Hematopoietic multipotent progenitor cell treated with erythropoietin and hydrocortisone succinate and interleukin-3 and kit ligand, for 8 days (in vitro differentiated cells): Measurements from ENCODE around the gene ASB4.
"Not testable (repeated sequence)": the region's sequence is repeated elsewhere in the genome, so short reads cannot be mapped to it uniquely, and the experiment has no call there.

Experiments used
- DNase-seq: peaks from one replicate; pipeline ENCODE4 v3.0.0-alpha.2; 2015

Gene ASB4

DNA sequence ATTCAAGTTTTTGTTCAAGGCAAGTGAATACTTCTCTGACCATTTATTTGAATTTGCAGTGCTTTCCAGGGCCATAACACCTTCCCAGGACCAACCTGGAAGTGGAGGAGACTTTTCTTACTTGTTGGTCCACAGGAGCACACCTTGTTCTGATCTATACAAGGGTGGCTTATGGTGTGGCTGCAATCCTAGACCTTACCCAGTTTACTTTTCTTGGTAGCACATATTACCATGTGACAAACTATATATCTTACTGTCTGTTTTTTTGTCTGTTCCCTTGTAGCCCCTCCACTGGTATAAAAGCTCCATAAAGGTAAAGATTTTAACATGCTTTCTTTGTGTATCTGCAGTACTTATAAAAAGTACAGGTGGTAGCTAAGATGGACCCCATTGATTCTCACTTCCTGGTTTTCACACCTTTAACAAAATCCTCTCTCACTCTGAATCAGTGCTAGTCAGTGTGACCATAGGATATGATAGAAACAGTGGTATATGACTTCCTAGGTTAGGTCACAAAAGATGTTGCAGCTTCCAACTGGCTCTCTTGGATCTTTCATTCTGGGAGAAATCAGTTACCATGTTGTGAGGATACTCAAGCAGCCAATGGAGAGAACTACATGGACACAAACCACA is 5.6 kb upstream of the ASB4 start:
- DNase-seq, result no peak

DNA sequence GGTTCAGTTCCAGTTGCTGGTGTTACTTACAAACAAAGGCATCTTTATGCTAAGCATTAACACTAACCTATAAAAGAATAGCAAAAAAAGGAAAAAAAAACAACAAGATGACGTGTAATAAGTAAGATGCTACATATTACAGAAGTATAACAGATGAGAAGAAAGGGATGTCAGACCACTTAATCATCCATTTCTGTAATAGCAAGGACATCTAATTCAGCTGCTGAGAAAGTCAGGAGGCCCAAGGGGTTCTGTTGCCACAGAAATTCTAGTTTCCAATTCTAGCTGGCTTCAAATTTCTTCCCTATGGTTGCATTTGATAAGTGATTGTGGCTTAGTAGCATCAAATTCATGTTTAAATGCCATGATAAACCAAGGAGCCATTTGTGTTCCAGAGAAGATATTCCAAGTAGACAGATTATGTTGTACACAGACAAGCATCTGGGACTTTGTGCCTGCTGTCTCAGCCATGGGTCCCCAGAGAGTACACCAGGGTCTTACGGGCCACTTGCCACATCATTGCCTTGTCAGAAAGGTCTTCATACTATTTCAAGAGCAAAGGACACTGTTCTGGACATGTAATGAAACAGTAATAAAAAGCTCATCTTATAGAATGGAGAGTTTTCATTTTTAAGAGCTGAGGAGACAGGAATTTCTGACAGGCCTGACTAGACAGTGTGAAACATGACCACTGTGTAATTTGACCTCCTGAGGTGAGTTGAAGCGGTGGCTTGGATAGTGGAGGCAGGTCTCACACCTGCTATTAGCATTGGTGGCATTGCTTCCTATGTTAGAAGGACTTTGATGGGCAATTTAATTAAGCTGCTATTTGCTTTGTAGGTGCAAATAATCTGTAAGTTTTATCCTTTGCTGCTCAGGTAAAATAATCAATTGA is 4.2 kb upstream of the ASB4 start:
- no peak for DNase-seq

DNA sequence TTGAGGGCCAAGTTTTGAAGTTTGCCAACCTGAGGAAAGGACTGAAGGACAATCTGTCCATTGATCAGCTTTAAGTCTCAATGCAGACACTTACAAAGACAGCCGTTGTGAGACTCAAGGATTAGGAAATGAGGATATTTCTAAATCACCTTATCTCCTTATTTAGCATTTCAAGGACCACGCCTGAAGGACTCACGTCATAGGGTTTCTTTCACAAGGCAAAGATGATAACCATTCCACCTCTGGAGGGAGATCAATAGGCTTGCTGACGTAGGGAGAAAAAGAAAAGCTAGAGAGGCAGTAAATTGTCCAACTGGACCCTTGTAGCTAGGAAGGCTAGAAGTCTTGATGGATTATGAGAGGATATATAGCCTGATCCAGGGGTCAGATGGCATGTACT is 3.3 kb upstream of the ASB4 start:
- no peak for DNase-seq

DNA sequence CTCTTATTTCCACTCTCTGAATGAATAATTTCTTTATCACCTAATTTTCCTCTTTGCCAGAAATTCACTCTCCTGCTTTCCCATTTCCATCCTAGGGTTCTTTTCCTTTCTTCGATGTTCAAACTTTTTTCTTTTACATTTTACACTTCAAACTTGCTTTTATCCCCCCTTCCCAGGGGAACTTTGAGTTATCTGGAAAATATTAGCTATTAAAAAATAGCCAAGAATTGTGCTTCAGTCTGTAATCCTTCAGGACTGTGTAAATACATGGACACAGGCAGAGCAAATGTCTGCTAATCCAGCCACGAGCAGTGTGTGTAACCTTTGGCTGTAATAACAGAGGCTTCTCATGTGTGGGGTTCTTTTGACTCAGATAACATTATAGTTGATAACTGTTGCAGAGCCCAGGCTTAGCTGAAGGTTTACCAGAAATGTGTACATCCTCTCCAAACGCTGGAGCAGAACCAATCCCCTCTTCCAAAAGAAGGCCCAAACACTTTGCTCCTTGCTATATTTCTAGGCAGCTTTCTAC is 4.6 kb downstream of the ASB4 start:
- no peak for DNase-seq

DNA sequence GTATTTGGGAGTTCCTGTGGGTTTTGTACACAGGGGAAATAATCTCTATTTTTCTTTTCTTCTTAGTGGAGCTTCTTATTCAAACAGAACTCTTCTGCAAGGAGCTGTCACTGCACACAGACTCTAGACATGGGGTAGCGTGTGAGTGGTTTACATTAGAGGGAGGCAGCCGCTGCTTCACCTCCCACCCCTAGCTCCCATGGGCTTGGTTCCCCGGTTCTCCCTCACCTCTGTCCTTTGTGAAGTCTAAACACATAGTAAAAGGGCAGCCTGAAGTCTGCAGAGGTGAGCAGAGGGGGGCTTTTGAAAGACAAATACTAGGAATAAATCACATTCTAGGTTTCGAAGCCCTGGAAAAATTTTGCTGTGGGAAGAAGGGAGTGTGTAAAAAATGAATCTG is 5.5 kb downstream of the ASB4 start:
- no peak for DNase-seq

DNA sequence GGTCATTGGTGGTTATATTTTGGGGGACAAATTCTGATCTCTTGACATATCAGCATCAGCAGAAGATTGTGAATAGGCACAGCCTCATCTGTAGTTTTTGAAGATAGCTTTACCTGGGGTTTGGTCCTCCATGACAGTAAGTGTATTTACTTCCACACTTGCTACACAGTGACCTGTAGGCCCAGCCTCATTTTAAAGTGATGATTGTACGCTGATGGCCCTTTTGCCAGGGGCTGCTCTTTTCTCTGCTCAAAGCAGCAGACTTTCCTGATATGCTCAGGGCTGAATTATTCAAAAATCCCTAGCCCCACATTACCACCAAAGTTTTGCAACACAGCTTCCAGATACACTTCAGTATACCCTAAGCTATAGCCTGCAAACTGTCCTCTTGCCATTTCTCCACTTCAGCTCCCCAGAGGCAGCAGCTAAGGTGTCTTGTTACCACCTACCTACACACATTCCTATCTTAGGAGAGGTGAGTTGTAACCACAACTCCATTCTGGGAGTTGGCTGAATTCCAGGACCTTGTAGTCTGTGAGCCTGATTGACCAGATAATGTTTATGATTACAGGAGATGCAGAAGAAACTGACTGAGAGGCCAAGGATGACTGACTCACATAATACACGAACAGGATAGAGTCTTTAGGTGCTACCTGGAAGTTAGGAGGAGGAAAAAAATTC is 6.0 kb downstream of the ASB4 start:
- DNase-seq, result no peak

DNA sequence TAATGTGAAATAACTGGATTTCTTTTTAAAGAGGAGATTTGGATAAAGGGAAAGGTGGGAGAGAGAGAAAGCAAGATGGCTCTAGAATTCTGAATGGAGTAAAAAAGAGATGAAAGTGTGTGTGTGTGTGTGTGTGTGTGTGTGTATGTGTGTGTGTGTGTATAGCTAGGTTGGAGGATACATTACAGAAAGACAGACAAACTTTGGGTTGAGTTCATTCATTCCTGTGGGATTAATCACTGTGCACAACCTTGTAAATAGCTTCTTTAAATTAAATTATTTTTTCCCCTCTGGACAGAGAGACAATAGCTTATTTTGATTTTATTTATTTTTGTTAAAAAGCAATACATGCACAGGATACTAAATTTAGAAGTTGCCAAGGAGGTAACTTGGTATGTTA is 7.5 kb downstream of the ASB4 start:
- DNase-seq, result no peak

DNA sequence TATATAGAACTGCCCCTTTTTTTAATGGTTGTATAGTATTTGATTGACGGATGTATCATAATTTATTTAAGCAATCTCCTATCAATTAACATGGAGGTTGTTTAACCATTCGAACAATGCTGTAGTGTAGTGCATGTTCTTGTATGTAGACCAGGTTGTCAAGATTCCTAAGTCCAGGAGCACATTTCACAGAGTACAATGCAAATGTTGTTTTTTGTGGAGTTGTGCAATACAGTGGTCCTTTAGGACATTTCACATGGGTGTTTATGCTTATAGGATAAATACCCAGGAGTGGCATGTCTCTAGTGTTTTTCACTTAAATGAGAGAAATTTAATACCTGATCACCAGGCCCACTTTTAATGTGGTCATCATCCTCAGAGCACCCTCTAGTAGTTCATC is 8.1 kb downstream of the ASB4 start:
- no peak for DNase-seq

DNA sequence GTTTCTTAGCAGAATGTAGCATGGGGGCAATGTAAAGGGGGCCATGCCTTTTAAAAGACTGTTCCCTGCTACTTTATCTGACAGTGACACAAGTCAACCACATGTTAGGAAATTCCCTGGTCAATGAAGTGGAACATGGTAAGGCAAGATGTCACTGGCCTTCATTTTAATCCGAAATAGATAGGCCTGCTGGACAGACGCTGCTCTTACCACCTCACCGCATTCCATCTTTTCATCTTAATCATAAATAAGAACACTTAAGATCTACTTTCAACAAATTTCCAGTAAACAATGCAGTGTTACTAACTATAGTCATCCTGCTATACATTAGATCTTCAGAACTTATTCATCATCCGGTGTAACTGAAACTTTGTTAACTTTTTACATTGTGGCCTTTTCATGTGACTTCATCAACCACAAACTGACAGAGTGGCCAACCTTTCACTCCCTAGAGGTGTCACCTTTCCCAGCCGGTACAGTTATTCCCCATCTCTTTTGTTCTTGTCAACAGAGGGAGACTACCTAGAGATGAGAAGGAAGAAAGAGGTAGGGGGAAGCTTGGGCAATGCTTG is 15.6 kb downstream of the ASB4 start:
- no peak for DNase-seq

DNA sequence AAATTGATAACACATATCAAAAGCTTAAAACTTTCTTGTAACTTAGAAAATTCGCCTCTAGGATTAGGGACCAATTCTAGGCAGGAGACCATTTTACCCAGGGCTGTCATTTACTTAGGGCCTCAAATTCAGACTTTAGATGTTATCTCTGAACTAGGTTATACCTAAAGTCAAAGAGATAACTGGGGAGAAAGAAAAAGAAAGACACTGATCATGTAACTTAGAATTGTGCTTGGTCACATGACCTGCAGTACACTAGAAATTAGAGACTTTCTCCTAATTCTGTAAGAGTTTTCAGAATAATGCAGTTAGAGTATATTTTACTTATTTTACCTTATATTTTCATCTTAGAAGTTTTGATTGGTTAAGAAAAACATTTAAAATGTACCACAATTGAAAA is 16.7 kb downstream of the ASB4 start:
- no peak for DNase-seq

DNA sequence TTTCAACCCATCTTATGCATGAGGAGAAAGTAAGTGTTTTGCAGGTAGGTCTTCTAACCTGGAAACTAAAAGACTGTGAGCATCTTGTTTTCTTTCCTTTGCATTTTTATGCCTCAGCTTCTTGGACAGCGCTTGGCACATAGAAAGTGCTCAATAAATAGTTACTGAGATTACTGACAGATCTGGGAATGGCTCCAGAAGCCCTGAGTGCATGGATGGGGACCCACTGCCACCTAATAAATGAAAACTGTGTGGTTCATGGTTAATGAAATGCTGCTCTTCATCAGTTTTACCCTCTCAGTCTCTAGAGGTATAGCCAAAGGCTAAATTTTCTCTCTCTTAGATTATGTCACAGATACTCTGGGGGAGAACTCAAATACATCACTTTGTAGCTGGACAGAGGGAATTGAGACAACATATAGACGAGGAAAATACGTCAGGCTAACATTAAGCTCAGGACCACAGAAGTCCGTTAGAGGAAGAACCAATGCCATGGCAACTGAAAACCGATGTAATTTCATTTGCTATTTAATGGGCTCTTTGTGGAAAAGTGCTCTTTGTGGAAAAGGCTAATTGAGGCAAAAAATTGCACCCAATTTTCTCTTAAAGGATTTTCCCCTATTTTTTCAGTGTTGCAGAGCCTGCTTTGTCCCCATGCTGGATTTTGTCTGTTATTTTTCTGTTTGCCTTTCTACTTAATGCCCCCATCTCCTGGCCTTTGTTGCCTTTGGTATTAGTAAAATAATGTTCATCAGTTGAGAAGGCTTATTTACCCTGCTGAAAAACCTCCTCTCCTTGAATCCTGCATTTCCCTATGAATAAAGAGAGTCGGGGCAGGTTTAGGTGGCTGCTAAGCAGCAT is 17.8 kb downstream of the ASB4 start:
- no peak for DNase-seq

DNA sequence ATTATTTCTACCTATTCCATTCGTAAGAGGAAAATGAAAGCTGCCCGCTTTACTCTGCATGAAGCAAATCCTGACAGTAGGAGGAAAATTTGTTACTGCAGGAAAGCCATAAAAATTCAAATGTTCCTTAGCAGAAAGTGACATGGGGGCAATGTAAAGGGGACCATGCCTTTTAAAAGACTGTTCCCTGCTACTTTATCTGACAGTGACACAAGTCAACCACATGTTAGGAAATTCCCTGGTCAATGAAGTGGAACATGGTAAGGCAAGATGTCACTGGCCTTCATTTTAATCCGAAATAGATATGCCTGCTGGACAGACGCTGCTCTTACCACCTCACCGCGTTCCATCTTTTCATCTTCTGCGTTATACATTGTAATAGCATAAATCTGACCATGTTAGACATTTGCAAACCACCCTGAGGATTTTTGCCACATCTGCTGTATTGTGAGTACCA is 18.4 kb downstream of the ASB4 start:
- DNase-seq, result not testable (repeated sequence)

DNA sequence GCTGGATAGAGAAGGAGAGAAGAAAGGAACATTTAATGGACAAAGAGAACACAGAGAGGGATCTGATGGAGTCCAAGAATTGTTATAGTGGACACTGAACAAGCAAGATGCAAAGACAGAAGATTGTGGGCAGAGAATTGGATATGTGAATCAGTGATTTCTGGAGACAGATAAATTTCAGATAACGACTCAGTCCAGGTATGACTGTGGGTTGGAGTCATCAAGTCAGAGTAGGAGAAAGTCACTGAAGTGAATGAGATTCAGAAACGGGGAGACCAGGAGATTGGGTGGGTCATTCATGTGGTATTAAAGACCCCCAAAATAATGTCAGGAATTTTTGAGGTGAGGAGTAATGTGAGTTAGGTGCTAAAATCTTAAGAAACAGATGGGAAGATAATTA is 23.0 kb downstream of the ASB4 start:
- no peak for DNase-seq

DNA sequence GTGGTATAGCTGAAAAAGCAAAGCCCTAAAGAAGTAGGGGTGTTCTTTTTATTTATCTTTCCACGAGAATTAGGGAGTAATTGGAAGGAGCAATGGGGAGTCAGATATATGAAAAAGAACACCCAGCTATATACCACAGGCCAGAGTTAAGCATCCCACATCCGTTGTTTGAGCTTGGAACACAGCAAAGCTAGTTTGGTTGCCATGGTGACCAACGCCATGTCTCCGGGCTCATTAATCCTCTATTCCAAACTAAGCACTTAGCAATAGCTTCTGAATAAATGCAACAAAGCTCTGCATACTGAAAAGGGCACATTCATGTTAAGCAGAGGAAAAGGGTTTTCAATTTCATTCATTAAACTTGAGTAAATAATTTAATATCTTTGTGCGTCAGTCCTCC is 23.5 kb downstream of the ASB4 start:
- DNase-seq, result peak; percentile 3

DNA sequence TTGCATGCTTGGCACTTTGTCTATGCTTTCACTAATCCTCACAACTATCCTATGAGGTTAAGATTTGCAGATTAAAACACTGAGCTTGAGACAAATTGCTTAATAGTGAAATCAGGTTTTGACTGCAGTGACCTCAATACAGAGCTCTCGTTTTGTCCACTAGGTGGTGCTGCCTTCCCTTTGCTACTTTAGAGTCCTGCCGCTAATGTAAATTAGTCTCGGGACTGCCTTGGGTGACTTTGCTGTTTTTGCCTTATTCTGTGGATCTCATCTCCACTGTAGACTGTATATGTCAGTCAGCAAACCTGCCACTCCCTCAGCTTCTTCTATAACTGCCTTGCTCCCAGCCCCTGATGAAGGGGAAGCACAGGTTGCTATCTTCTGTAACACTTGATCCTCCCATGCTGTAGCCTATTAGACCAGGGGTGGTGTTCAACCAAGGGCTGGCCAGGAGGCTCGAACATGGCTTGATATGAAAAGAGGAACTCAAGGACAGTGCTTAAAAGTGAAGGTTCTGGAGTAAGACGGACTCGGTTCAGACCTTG is 26.0 kb downstream of the ASB4 start:
- peak; percentile 79 for DNase-seq

DNA sequence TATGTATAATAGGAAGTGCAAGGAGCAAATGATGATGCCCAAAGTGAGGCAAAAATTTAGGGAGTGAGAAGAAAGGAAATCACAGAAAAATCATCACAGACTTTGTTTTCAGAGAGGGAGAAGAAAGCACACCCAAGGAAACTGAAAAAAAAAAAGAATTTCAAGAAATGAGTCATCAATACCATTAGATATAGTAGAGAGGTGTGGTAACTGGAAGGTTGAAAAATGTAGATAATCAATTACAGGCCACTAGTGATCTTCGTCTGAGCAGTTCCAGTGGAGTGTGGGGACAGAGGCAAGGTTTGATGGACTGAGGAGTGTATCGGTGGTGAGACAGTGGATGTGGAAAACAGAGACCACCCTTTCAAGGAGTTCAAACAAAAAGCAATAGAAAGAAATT is 31.7 kb downstream of the ASB4 start:
- DNase-seq, result no peak

DNA sequence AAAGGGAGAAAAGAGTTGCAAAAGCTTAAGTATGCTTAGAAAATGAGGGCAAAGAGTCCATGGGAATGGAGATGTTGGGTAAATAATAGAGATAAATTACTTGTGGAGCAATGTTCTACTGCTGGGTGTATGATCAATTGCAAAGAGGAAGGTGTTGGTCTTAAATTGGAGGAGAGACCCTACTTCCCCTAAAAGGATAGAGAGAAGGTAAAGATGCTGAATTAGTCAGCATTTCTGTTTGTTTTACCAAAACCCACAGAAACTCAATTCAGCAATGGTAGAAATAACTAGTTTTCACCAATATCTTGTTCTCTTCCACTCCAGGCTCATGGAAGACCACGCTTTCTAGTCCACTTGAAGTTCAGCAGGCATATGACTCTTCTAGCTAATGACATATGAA is 32.1 kb downstream of the ASB4 start:
- DNase-seq, result no peak

DNA sequence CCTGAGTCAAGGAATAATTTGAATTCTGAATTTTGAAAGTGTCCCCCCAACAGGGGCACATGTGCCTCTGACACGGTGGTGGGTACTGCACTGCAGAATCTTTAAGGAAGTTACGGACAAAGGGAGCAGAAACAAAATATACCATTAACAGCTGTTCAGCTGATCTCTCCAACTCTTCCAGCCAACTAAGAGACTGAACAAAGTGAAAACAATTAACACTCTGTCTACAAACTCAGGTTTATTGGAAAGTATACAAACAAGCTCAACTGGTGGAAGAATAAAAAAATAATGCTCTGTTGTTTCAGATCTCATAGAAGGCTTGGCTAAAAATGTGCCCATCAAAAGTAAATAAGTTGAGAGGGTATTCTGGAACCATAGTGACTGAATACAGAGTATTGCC is 34.4 kb downstream of the ASB4 start:
- no peak for DNase-seq

DNA sequence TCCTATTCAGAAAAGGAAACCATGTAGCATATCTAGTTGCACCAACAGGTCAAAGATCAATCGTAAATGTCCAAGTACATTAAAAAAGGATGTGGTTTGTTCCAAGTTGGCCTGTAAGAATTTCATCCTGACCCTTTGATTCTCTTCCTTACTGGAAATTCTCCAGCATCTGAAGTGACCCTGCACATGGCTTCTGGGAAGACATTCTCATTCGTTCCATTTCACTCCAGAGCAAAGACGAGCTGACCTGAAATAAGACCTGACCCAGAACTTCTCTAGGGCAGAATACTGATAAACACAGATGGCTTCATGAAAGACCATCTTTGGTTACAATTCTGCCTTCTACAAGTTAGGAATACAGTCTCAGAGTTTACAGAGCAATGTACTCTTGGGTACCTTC is 39.8 kb downstream of the ASB4 start:
- no peak for DNase-seq

DNA sequence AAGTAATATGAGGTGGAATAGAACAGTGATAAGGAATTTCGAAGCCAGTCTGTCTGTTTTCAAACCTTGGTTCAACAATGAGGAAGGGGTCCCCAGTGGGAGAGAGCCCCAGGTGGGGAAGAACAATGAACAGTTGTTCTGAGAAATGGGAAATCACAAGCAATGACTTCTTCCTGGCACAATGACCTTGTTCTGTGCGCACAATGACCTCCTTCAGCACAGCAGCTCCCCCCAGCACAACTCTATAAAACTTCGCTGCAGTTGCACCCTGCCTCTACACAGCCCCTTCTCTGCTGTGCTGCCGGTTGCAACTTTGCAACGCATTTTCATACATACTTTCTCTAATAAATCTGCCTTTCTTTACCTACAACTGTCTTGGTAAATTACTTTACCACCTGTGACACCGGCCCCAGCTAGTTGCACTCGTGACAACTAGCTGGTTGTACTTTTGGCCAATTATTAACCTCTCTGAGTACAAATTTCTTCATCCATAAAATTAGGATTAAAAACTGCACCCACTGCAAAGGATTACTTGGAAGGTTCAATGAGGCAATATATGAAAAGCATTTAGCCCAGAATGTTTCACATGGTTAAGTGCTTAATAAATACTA is 40.5 kb downstream of the ASB4 start:
- no peak for DNase-seq

DNA sequence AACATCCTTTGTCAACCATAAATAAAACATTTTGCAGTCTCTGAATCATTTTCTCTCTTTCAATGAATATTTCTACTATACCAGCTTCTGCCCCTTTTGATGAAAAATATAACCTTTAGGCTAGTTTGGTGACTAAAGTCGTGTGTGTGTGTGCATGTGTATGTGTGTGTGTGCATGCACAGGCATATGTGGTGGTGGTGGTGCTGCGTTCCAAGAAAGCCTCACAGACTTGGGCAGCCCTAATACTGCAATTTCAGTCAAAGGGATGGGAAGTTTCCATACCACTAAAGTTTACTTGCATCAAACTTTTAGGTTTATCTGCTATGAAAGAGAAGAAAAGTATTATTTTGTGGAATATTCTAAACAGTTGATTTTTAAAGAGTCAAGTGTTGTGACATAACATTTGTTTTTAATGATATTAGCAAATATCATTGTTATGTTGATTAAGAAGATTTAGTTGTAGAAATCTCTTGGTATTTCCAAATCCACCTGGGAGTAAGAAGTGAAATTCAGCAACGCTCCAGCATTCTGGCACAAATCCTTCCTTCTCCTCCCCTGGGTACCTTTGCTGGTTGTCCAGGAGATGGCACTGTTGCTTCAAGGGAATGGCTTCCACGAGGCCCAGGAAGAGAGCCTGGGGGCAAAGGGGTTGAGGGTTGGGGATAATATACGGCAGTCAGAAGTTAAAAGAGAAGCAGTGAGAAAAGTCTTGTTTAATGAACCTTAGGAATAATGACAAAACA is 41.5 kb downstream of the ASB4 start:
- peak; percentile 59 for DNase-seq
